ENCODE results near the gene PLEKHG2. TPM values are rescaled to one million over a fixed set of nuclear protein-coding genes. Genes with fewer than 3 reads are reported as not detected.

PLEKHG2 gene
- total and polyA plus RNA-seq, 9 of the 15 experiments (the other 6 are each of a cell fraction or from before 2014, with no cell fraction given) = 0.98 to 45.7 (median 9.8) TPM

DNA sequence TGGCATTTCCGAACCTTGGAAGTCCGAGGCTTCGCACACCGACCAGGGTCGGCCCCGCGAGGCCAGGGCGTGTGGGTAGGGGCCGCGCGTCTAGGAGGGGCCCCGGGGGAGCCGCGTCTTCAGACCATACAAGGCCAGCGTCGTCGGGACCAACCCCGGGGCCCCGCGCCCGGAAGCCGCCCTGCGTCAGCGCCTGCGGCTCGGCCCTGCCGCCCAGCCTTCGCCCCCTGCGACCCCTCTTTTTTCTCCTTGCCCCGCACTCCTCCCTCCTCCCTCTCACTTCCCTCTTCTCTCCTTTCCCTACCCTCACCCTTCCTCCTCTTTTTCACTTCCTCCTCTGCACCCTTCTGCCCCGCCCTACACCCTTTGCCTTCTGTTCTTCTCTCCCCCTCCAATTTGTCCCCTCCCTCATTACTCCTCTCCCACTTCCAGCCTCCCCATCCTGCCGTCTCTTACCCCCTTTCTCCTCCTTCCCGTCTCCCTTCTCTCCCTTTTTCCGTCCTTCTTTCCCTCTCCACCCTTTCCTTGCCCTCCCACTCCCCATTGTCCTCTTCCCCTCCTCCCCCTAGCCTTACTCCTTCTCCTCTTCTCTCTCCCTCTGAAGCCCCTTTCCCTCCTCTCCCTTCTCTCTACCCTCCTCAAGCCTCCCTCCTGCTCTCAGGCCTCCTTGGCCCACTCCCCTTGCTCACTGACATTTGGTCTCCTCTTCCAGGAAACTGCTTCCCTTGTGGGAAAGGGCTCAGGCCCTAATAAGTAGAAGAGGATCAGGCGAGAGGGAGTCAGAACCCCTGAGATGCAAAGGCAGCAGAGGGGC, 2.2 kb upstream of the PLEKHG2 start (continued):
- TF ChIP-seq TOE1 (IDR thresholded peaks at IDR 0.05; ENCODE audit: borderline replicate concordance) (peak; percentile 64; the same call in 1 of the 2 replicates), TOE1 (CRISPR knock-in tag; IDR thresholded peaks at IDR 0.05; ENCODE audit: borderline replicate concordance, low read depth) (no peak), ELF1 (tag; IDR thresholded peaks at IDR 0.05) (peak; percentile 68), MTA1 (IDR thresholded peaks at IDR 0.05; ENCODE audit: borderline replicate concordance) (peak; percentile 92), SMARCA5 (IDR thresholded peaks at IDR 0.05) (peak; percentile 80), KDM1A (IDR thresholded peaks at IDR 0.05) (peak in 1 of 2 experiments; percentile 42; a peak in 2 of 4 replicates), SMARCA4 (IDR thresholded peaks at IDR 0.05) (peak; percentile 82), FUS (optimal IDR thresholded peaks at IDR 0.05; ENCODE audit: low read depth, low read length) (no peak)
- TF ChIP-seq, protein P1, sequence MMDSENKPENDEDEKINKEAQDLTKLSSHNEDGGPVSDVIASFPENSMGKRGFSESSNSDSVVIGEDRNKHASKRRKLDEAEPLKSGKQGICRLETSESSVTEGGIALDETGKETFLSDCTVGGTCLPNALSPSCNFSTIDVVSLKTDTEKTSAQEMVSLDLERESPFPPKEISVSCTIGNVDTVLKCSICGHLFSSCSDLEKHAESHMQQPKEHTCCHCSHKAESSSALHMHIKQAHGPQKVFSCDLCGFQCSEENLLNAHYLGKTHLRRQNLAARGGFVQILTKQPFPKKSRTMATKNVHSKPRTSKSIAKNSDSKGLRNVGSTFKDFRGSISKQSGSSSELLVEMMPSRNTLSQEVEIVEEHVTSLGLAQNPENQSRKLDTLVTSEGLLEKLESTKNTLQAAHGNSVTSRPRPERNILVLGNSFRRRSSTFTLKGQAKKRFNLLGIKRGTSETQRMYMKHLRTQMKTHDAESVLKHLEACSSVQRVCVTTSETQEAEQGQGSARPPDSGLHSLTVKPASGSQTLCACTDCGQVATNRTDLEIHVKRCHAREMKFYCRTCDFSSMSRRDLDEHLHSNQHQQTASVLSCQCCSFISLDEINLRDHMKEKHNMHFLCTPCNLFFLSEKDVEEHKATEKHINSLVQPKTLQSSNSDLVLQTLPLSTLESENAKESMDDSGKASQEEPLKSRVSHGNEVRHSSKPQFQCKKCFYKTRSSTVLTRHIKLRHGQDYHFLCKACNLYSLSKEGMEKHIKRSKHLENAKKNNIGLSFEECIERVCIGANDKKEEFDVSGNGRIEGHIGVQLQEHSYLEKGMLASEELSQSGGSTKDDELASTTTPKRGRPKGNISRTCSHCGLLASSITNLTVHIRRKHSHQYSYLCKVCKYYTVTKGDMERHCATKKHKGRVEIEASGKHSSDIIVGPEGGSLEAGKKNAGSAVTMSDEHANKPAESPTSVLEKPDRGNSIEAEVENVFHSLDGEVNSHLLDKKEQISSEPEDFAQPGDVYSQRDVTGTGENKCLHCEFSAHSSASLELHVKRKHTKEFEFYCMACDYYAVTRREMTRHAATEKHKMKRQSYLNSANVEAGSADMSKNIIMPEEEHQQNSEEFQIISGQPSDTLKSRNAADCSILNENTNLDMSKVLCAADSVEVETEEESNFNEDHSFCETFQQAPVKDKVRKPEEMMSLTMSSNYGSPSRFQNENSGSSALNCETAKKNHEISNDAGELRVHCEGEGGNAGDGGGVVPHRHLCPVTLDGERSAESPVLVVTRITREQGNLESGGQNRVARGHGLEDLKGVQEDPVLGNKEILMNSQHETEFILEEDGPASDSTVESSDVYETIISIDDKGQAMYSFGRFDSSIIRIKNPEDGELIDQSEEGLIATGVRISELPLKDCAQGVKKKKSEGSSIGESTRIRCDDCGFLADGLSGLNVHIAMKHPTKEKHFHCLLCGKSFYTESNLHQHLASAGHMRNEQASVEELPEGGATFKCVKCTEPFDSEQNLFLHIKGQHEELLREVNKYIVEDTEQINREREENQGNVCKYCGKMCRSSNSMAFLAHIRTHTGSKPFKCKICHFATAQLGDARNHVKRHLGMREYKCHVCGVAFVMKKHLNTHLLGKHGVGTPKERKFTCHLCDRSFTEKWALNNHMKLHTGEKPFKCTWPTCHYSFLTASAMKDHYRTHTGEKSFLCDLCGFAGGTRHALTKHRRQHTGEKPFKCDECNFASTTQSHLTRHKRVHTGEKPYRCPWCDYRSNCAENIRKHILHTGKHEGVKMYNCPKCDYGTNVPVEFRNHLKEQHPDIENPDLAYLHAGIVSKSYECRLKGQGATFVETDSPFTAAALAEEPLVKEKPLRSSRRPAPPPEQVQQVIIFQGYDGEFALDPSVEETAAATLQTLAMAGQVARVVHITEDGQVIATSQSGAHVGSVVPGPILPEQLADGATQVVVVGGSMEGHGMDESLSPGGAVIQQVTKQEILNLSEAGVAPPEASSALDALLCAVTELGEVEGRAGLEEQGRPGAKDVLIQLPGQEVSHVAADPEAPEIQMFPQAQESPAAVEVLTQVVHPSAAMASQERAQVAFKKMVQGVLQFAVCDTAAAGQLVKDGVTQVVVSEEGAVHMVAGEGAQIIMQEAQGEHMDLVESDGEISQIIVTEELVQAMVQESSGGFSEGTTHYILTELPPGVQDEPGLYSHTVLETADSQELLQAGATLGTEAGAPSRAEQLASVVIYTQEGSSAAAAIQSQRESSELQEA (IDR thresholded peaks at IDR 0.05; ENCODE audit: low read depth) = peak; percentile 44; the same call in 1 of the 2 replicates
- TF ChIP-seq, protein P2, sequence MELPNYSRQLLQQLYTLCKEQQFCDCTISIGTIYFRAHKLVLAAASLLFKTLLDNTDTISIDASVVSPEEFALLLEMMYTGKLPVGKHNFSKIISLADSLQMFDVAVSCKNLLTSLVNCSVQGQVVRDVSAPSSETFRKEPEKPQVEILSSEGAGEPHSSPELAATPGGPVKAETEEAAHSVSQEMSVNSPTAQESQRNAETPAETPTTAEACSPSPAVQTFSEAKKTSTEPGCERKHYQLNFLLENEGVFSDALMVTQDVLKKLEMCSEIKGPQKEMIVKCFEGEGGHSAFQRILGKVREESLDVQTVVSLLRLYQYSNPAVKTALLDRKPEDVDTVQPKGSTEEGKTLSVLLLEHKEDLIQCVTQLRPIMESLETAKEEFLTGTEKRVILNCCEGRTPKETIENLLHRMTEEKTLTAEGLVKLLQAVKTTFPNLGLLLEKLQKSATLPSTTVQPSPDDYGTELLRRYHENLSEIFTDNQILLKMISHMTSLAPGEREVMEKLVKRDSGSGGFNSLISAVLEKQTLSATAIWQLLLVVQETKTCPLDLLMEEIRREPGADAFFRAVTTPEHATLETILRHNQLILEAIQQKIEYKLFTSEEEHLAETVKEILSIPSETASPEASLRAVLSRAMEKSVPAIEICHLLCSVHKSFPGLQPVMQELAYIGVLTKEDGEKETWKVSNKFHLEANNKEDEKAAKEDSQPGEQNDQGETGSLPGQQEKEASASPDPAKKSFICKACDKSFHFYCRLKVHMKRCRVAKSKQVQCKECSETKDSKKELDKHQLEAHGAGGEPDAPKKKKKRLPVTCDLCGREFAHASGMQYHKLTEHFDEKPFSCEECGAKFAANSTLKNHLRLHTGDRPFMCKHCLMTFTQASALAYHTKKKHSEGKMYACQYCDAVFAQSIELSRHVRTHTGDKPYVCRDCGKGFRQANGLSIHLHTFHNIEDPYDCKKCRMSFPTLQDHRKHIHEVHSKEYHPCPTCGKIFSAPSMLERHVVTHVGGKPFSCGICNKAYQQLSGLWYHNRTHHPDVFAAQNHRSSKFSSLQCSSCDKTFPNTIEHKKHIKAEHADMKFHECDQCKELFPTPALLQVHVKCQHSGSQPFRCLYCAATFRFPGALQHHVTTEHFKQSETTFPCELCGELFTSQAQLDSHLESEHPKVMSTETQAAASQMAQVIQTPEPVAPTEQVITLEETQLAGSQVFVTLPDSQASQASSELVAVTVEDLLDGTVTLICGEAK (IDR thresholded peaks at IDR 0.05) = peak; percentile 72
- TF ChIP-seq, protein P2 (CRISPR knock-in tag; IDR thresholded peaks at IDR 0.05) = no peak
